Retina (tissue), 1 donor: ENCODE measurements around the gene ADAMTS12.
"Not testable (repeated sequence)": the region's sequence is repeated elsewhere in the genome, so short reads cannot be mapped to it uniquely, and the experiment has no call there.

Experiments used
- DNase-seq: peaks from one replicate; pipeline ENCODE4 v3.0.0-alpha.2; 2016

The ADAMTS12 gene

DNA sequence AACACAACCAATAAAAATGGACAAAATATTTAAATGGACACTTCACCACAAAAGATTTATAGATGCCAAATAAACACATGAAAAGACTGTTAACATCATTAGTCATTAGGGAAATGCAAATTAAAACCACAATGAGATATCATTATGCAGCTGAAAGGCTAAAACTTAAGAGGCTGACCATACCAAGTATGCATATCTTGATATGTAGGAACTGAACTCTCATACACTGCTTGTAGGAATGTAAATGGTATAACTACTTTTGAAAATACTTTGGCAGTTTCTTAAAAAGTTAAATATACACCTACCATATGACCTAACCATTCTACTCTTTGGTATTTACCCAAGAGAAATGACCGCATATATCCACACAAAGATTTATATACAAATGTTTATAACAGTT, 13.6 kb upstream of the ADAMTS12 start:
- DNase-seq: no peak

DNA sequence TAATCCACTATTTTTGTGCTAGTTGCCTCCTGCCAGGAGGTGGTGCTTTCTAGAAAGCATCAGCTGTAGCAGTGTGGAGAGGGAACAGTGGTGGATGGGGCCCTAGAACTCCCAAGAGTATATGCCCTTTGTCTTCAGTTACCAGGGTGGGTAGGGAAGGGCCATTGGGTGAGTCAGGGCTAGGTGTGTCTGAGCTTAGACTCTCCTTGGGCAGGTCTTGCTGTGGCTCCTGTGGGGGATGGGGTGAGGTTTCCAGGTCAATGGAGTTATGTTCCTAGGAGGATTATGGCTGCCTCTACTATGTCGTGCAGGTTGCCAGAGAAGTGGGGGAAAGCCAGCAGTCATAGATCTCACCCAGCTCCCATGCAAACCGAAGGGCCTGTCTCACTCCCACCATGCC, 11.3 kb upstream of the ADAMTS12 start:
- no peak for DNase-seq

DNA sequence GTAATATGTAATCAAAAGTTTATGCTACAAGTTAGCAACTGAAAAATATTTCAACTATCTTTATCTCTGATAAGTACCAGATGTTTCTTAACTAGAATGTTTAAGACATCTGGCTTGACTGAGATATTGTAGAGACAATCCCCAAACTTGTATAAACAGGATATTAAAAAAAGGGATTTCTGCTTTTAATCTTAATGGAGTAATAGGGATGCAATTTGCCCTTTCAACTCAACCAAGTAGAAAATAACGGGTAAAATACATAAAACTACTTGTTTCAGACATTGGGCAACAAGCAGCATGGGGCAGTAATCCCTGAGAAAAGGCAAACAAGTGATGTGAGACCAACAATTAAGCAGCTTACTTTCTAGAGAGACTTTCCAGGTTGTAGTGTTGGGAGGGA, 9.4 kb upstream of the ADAMTS12 start:
- DNase-seq: no peak

GRCh38 chr5:33894566-33894965, 2.8 kb upstream of the ADAMTS12 start:
- no peak for DNase-seq

DNA sequence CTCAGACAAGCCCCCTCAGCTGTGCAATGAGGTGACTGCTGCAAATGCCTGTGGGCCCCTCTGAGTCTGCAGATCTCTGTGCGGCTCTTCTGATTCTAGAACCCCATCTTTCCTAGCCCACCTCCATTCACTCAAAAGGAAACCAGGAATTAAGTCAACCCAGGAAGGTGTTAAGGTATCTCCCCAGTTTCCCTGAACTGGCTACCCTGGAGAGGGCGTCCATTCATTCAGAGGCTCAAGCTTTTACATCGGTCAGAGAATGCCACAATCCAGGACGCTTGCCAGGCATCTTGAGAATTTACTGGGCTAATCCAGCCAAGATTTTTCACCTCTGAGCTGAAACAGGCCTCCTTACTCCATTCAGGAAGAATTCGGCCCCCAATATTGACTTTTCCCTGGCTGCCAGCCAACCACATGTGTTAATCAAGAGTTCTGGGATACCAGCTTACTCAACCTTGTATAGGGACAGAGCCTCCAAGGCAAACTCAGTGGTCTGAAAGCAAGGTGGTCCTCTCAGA, 889 bp upstream of the ADAMTS12 start:
- DNase-seq: no peak

GRCh38 chr5:33891446-33891787, 373 bp downstream of the ADAMTS12 start:
- no peak for DNase-seq

GRCh38 chr5:33890131-33891032, 1.4 kb downstream of the ADAMTS12 start:
- DNase-seq: peak; percentile 39

DNA sequence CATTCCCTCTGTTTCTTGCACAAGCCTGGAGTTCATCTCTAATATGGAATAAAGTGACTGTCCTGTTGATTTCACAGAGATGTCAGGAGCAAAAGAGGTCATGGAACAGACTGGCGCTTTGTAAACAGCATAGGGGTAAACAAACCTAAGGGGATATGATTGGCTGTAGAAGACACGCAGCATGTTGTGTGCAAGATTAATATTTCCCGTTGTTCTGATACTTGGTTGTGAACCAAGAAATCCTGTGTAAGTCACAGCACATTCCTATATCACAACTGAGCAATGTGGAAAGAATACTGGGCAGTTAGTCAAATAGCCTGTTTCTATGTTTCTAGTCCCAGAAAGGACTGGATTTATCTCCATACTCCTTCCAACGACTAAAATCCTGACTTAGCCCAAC, 3.2 kb downstream of the ADAMTS12 start:
- no peak for DNase-seq

DNA sequence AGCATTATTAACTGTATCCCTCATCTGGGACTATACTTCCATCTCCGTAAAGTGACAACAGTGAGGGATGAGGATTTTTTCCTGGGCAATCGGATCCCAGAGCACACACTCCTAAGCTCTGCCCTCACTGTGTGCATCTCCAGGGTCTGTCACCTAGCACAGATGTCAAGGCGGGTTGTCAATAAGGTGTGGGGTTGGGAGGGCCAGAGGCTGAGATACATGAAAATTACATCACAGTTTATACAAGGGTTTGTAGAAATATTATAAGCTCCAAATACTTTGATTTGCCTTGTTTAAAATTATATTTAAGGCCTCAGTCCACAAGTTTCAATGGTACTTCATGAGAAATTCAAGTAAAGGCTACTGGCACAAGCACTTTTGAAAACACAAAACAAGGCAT, 4.5 kb downstream of the ADAMTS12 start:
- DNase-seq: no peak

DNA sequence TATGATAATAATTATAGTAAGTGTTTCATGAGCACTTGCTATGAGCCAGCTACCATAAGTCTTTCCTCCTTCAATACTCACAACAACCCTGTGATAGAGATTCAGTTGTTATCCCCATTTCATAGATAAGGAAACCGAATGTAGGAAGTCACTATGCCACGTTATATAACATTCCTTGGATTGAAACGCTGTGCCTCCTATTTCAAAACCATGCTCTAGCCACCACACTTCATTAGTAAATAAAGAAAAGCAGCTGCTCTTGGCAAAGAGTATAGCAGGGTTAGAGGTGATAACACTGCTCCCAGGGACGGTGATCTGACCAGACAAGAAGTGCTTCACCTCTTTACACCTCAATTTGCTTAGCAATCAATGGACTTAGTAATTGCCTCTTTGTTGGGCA, 5.5 kb downstream of the ADAMTS12 start:
- DNase-seq: no peak

DNA sequence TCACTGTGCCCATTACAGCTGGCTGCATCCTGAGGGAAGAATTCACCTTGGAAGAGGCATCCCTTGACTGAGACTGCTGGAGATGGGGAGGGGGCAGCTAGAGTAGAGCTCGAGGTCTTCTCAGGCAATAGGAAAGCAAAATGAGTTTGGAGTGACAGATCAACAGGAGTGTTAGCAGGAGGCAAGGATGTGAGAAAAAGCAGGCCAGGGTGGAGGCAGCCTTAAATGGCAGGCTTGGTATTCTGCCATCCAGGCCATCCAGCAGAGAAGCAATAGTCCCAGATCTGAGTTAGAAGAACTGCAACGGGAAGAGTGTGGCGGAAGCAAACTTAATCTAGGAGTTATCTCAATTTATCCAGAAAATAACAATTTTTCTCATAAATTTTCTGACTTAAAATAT, 6.1 kb downstream of the ADAMTS12 start:
- DNase-seq: no peak

GRCh38 chr5:33883482-33883881, 8.3 kb downstream of the ADAMTS12 start:
- DNase-seq: no peak

DNA sequence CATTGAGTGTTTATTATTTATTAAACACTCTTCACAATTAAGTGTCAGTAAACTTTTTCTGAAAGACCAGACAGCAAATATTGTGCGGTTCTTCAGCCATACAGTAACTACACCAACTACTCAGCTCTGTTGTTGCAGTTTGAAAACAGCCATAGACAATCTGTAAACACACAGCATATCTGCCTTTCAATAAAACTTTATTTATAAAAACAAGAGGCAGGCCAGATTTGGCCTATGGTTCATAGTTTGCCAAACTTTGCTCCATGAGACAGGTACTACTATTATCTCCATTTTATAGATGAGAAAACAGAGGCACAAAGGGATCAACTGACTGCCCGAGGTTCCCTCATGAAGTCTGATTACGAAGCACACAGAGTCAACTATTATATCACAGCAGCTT, 11.5 kb downstream of the ADAMTS12 start:
- no peak for DNase-seq

DNA sequence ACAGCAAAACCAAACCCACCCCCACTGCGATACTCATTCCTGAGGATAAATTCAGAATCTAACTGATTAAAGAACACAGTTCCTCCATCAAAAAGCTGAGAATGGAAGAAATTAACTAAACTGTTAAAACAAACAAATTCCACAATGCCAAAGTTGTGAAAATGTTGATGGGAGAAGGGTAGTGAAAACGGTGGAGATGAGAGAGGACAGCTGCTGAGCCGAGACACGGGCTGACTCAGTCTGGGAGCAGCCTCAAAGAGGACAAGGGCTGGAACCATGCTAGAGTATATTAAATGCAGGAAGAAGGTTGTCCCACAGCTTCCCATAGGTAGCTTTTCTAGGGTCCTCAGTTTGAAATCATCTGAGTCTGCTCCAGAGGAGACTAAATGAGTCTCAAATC, 14.3 kb downstream of the ADAMTS12 start:
- no peak for DNase-seq

DNA sequence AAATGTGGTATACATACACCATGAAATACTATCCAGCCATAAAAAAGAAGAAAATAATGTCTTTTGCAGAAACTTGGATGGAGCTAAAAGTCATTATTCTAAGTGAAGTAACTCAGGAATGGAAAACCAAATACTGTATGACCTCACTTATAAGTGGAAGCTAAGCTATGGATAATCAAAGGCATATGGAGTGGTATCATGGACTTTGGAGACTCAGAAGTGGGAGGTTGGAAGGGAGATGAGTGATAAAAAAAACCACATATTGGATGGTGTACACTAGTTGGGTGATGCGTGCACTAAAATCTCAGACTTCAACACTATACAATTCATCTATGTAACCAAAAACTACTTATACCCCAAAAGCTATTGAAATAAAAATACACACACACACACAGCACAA, 24.5 kb downstream of the ADAMTS12 start:
- DNase-seq: no peak

GRCh38 chr5:33859177-33859576, 32.6 kb downstream of the ADAMTS12 start:
- not testable (repeated sequence) for DNase-seq

DNA sequence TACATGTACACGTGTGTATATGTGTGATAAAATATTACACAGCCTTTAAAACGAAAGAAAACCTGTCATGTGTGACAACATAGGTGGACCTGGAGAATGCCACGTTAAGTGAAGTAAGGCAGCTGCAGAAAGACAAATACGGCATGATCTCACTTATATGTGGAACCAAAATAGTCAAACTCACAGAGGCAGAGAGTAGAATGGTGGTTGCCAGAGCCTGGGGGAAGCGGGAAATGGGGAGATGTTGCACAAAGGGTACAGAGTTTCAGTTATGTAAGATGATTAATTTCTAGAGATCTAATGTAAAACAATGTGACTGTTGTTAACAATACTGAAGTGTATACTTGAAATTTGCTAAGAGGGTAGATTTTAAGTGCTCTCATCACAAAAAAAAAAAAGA, 34.8 kb downstream of the ADAMTS12 start:
- no peak for DNase-seq

- DNase-seq: no peak
Observed at GRCh38 chr5:33855396-33855795, 36.4 kb downstream of the ADAMTS12 start.

DNA sequence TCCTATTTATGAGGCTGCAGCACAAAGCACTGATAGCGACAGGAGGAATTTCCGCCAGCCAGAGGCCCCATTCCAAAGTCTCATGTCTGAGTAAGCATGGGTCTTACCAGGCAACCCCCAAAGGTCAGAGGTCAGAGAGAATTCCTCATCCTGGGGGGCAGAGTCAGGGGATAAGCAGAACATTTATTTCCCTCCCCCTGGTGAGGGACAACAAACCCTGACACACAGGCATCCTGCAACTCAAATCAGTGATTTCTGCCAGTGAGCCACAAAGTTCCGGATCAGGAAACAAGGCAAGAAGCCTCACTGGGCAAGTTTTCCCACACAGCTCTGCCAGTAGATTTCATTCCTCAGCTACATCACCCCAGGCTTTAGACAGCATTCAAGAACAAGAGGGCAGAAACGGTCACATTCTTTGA, 37.0 kb downstream of the ADAMTS12 start:
- DNase-seq: no peak

DNA sequence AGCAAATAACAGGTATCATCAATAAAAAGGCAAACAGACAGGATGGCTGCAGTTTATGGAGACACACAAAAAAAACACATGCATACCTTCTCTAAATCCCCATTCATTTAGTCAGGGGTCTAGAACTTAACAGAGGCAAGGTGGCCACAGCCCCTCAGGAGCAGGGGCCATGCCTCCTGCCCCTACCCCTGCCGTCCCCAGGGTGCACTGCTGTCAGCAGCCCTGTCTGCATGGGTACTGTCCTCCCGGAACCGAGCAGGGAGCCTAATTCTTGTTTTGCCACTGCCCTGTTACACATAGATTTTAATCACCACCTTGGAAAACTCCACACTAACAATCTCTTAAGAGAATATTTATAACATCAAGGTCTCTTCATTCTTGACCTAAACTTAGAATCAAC, 39.0 kb downstream of the ADAMTS12 start:
- no peak for DNase-seq

- DNase-seq: no peak
Observed at GRCh38 chr5:33852319-33852718, 39.5 kb downstream of the ADAMTS12 start.

DNA sequence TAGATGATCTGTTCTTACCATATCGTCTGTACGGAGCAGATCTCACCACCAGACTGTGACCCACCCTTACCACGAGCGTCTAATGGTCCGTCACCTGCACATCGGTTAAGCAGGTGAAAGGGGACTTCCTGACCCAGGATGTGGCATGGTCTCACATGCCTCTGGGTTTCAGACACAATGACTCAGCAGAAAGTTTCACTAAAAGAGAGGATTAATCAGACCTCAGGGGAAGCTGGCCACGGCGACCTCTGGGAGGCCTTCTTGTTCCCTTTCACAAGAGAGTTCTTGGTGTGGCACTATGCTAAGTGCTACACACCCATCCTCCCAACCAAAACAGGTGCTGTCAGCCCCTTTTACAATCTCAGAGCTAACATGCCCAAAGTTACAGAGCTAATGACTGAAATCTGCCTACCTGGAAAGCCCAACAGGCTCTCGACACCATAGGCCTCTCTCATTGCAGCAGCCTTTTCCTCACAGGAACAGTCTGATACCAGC, 41.6 kb downstream of the ADAMTS12 start:
- DNase-seq: no peak

GRCh38 chr5:33848554-33848953, 43.2 kb downstream of the ADAMTS12 start:
- DNase-seq: no peak

DNA sequence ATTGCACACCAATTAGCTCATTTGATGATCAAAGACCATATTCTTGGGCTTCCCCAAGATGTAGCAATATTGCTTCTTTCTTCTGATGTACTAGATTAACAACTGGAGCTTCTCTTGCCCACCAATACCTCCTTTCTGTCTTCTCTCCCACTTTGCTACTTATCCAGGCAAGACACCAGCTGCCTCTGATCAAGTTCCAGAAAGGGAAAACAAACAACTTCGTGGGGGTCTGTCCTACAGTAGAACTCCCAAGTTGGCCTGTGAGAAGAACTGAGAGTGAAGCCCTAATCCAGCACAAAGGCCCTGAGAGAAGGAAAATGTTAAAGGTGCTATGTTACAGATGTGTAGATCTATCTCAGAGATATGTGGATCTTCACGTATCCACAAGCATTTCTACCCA, 44.9 kb downstream of the ADAMTS12 start:
- DNase-seq: no peak

DNA sequence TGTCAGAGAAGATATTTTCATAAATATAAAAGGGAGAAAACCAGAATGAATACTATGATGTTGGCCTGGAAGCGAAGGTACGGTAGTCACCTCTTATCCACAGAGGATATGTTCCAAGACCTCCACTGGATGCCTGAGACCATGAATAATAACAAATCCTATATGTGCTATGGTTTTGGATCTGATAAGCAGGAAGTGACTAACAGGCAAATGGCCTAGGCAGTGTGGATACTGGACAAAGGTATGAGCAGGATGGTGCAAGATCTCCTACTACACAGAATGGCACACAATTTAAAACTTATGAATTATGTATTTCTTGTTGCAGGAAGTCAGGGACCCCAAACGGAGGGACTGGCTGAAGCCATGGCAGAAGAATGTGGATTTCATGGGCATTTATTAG, 48.2 kb downstream of the ADAMTS12 start:
- DNase-seq: no peak
